Activated CD8-positive, alpha-beta memory T cell treated with anti-CD3 and anti-CD28 coated beads, Interleukin-2, amount 50 U/mL, for 48 hours (primary cell): ENCODE data around the gene BRD1.

ENCODE experiments used
- DNase-seq: peaks from one replicate; pipeline ENCODE4 v3.0.0-alpha.2; 2020

Gene BRD1

DNA sequence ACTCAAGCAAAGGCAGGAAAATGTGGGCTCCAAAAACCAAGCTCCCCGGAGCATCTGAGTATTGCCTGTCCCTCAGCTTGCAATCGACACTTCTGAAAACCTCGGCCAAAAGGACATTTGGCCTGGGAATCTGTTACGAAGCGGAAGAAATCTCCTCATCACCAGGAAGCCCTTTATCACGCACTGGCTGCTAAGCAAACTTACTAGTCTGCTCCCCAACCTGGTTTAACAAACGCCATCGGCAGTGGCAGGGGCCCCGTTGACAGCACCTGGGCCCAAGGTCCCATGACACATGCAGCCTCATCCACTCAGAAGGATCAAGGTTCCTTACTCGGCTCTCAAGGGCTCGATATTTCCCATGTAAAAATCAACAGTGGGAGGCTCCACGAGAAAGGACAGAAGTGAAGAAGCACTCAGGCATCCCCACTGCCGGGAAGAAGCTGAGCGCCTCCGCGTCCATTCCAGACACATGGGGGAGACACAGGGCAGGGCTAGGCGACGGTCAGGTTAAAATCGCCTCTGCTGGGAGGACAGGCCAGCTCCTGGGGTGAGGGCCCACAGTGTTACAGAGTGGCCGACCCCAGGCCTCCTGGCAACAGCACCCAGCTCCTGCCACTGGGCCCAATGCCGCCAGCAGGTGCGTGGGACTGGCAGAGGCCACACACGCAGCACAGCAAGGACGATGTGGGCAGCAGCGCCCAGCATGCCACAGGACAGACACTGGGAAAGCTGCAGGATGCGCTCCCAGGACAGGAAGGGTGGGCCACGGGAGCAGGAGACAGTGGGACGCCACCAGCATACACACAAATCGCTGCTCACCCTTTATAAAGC is 27.1 kb downstream of the BRD1 start:
- no peak for DNase-seq

DNA sequence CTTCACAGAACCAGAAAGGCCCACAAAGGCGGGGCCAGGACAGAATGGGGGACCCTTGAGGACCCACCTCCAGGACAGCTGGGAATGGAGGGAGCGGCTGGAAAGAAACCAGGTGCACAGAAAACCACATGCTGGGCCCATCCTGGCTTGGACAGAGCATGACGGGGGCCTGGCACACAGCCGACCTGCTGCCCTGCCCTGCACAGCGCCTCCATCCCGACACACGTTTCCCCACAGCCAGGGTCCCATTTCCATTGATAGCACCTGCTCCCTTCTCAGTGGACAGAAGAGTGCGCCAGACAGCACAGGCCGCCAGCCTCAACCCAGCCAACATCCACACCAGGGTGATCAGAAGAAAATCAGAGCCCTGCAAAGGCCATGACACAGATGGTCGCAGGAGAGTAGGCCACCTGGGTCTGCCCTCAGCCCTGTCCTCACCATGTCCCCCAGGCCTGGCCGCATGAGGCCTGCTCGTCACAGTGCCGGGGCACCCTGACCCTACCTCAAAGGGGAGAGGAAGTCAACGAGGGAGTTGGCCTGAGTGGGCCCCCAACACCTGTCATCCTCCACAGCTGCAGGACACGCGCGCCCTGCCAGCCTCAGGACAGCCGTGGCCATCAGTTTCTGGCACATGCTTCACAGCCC is 28.1 kb downstream of the BRD1 start:
- no peak for DNase-seq

GRCh38 chr22:49798486-49799151 is 29.1 kb downstream of the BRD1 start:
- no peak for DNase-seq

DNA sequence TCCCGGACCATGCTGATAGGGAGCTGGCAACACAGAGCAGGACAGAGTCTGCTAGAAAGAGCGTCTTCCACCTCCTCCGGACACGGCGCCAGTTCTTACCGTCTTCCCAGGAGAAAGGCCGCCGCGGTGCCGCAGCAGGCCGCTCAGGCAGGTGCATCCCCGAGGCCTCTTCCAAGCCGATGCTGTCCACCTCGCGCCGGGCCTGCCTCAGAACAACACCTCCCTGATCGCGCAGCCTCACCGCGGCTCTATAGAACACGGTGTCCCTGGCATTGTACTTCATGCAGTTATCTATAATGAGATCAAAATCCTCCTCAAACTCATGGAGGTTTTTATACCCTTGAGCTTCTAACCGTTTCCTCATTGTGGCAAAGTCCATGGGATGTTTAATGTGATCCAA is 30.0 kb downstream of the BRD1 start:
- no peak for DNase-seq

DNA sequence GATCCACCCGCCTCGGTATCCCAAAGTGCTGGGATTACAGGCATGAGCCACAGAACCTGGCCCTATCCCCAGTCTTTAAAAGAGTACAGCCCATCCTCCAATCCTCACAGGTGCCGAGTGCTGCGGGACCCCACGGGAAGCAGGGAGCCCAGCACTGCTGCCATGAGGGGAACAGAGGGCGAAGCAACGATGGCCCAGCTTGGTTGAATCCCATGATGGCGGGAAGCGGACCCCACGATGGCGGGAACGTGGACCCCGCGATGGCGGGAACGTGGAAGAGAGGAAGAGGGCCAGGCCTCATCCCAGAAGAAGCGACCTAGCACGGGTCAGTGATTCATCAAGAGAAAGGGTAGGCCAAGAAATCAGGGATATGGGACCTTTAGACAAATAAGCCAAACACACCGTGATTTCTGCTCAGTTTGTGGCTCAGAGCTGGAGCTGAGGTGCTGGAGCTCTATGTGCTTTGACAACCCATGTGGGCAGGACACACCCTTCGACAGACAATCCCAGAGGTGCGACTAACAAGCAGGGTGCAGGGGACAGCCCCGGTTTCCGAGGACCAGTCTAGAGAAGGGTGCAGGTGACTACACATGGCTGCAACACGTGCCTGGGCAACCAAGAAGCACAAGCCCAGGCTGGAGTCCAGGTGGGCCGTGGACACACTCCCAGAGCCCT is 30.9 kb downstream of the BRD1 start:
- DNase-seq = no peak

GRCh38 chr22:49795521-49795920 is 32.2 kb downstream of the BRD1 start:
- DNase-seq = no peak

DNA sequence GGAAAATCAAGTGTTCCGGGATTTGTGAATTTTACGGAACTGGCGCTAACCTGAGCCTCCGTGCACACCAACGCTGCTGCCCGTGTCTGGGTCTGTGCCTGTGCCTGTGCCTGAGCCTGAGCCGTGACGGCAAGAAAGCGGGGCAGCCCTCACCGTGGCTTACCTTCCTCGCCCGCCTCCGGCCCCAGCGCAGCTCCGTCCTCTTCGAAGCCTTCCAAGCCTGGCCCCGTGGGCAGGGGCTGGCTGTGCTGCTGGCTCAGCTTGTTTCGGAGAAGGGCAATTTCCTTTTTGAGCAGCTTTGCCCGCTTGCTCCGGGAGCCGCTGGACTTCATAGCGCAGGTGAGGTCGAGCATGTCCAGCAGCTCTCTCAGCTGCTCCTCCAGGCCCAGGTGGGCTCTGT is 33.8 kb downstream of the BRD1 start:
- DNase-seq = no peak

GRCh38 chr22:49793296-49793695 is 34.4 kb downstream of the BRD1 start:
- no peak for DNase-seq

DNA sequence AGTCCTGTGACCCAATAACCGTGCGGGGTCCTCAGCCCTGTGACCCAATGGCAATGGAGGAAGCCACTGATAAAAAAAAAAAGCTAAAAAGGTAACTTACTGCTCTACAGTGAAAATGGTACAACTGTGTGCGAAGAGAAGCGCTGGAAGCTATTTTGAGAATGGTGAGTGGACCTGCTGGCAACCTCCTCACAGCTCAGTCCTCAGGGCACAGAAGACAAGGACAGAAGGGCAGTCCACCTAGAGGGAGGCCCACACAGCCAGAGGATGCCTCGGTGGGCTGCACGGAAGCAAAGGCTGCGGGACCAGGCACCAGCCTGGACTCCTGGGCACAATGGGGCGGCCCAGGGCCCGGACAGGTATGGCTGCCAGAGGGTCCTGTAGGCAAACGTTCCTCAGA is 35.6 kb downstream of the BRD1 start:
- no peak for DNase-seq

DNA sequence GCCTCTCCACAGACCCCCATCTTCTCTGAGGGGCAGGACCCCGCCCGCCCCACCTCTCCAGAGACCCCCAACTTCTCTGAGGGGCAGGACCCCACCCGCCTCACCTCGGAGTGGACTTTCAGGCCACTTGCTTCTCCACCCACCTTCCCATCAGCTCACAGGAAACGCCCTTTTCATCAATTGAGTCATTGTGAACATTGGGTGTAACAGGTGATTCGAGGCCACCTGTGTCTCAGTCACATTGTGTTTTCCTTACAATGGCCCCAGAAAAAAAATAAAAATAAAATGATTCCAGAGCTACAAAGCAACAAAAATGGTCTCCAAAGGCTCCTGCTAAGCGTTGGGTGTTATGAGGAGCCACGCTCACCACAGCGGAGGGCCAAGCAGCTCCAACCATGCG is 36.0 kb downstream of the BRD1 start:
- no peak for DNase-seq

- no peak for DNase-seq
Observed at GRCh38 chr22:49790912-49791311, 36.8 kb downstream of the BRD1 start.

GRCh38 chr22:49789289-49790141 is 38.2 kb downstream of the BRD1 start:
- no peak for DNase-seq

DNA sequence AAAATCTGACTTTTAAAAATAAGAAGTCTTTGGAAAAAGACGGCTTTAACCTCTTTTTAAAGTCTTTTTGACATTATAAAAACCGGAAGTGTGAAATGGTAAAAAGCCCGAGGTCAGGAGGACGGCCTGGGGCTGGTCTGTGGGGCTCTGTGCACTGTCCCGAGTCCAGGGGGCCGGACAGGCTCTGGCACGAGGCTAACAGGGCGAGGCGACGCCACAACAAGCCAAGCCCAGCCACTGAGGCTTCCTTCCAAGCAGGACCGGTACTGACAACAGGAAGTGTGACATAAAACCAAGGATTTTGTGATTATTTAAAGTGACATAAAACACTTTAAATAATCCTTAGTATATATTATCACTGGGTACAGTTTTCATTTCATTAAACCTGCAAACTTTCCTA is 39.2 kb downstream of the BRD1 start:
- no peak for DNase-seq

GRCh38 chr22:49787861-49788260 is 39.8 kb downstream of the BRD1 start:
- no peak for DNase-seq

- no peak for DNase-seq
Observed at GRCh38 chr22:49786976-49787706, 40.5 kb downstream of the BRD1 start.

- no peak for DNase-seq
Observed at GRCh38 chr22:49785841-49786471, 41.7 kb downstream of the BRD1 start.

DNA sequence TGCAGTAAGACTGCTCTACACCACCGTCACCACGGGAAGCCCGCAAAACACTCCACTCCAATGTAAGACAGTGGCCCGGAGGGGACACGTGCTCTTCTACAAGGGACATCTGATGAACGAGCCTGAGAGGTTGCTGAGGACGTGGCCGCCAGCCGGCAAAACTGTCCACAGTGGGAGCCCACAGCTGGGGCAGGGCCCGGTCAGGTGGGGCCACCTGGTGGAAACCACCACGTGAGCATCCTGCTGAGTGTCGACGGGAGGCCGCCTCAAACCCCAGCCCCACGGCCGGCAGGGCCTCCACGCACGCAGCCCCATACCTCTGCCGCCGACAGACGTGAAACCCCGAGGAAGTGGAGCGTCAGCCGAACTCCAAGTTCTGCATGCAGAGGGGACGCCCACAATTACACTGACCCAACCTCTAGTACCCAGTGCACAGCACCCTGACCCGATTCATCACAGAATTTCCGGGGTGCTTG is 42.6 kb downstream of the BRD1 start:
- DNase-seq = no peak

GRCh38 chr22:49784630-49784971 is 43.1 kb downstream of the BRD1 start:
- DNase-seq = no peak

DNA sequence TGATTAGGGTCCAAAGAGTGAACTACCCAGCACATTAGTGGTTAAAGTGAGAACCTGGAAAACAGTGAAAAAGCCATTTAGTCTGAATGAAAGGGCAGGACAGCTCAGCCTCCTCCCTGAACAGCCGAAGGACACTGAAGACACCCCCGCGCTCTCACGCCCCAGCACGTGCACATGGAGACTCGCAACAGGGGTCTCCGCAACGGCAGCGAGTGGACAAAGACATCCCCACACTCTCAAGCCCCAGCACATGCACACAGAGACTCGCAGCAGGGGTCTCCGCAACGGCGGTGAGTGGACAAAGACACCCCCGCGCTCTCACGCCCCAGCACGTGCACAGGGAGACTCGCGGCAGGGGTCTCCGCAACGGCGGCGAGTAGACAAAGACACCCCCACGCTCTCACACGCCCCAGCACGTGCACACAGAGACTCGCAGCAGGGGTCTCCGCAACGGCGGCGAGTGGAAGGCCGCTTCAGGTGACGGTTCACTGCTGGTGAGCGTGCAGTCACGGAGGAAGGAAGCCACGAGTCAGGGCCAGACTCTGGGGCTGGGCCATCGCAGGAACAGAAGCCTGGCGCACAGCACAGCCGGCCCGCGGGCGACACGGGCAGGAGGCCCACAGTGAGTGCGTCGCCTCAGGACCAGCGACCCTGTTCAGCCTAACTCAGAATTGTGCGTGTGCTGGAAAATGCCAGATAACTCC is 43.6 kb downstream of the BRD1 start:
- DNase-seq = no peak

DNA sequence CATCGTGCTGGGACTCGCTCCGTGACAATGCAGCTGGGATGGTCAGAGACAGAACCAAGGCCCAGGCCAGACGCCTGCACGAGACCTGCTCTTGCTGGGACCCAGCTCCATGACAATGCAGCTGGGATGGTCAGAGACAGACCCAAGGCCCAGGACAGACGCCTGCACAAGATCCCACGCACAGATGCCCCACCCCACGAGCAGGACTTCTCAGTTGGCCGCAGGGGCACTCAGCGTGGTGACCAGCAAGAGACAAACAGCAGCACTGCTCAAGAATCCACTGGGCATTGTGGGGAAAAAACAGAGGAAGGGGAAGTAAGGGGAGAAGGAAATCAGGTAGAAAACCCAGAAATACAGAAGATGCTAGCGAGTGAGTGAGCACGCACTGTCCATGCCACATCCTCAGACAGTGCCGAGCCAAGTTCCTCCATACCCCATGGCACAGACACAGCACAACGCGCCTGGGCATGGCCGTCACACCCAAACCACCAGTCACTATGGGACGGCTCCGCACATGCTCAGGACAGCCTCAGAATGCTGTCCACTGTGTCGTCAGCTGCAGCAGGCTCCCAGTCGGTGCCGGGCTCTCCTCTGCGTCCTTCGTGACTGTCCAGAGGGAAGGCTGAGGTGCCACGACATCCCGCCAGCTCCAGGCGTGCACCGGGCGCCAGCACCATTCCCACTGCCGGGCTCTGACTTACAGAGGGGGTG is 44.5 kb downstream of the BRD1 start:
- no peak for DNase-seq
